GM19238 (cell line): ENCODE measurements around the gene KCTD1.

ENCODE experiments used
- DNase-seq: peaks from one replicate; pipeline ENCODE4 v3.0.0; 2011; ENCODE audit warnings: low spot score; ENCODE audit not compliant: insufficient read length

The KCTD1 gene

DNA sequence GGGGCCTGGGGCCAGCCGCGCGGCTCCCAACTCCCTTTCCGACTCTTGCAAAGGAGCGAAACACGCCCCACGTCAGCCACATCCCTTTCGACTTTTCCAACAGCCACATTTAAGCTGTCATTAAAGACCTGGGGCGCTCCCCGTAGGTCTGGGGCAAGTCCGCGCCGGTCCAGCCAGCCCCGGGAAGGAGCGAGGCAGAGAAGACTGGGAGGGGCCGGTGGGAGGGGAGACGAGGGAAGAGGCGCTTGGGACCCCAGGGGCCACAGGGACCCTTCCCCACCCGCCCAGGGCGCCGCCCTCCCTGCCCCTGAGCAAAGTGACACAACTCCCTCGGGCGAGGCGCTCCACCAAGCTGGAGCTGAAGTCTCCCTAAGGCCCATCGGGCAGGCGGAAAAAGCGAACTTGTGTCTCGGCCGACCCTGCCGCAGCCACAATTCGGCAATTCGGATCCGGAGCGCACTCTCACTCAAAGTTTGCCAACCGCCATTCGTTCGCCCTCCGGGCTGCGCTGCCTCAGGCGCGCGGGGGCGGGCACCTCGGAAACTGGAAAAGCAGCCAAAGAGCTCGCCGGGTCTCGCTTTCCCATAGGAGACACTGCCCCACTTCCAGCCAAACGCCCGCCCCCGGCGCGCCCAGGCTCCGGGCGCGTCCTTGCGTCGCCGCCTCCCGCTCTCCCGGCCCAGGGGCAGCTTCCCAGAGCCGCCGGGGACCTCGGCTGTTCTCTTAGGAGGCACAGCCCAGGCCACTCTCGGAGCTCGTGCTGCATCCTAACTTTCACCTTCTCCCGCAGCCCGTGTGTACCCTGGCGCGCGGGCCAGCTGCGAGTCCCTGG lies 1.1 kb upstream of the KCTD1 start:
- peak; percentile 21 for DNase-seq

DNA sequence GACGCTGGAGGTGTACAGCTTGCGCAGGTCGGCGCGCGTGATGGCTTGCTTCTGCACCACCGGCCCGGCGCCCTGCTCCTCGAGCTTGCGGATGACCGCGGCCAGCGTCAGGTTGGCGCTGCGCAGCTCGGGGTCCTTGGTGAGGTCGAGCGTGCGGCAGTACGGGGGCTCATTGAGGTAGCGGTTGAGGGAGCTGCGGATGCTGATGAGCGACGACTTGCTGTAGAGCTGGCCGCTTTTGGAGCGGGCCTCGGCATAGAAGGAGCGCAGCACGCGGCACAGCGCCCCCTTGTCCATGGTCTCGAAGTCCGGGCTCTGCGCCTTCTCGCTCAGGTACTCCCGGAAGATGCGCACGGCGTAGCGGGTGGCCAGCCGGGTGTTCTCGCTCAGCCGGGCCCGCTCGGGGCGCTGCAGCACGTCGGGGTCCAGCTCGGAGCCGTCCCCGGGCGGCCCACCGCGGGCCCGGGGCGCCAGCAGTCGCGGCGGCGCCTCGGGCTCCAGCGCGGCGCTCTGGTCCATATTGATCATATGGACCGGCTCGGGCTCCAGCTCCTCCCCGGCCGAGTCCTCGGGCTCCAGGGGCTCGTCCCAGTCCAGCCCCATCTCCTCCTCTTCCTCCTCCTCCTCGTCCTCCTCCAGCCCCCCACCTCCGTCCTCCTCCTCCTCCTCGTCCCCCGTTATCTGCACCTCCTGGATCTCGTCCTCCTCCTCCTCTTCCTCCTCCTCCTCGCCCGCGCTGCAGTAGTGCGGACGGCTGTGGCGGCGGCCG lies 523 bp downstream of the KCTD1 start:
- peak; percentile 84 for DNase-seq

- DNase-seq = no peak
These were observed 1.3 kb downstream of the KCTD1 start for GRCh38 chr18:26546875-26547645.

- no peak for DNase-seq
These were observed 2.0 kb downstream of the KCTD1 start for GRCh38 chr18:26546170-26546874.

DNA sequence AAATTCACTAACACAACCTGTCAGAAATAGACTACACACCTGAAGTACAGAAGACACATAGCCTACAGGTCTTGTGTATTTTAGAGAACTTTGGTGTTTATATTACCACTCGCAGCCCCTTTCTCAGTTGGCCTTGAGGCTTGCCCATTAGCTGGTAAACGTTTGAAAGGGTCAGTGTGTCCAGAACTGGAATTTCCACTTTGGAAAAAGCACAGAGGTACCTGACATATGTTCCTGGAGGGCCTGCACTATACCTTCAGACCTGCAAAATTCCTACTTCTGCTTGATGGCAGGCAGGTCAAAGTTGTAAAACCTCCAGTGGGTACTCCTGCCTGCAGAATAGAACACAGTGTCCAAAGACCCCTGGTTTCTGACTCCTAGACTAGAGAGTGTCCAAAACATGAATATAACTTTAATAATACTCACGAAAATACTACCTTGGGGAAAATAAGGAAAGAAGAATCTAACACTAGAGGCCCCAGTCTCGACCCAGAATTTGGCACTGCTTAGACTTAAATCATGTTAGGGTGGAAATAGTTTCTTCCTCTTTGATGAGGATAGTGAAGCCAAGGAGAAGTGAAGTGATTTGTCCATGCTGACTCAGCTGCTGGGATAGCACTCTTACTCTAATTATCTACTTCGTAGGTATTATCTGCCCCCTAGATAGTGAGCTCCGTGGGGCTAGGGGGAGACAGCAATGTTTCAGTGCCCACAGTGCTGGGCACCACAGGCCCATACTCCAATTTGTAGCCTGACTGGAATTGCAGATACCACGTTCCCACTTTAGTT lies 2.8 kb downstream of the KCTD1 start:
- no peak for DNase-seq

DNA sequence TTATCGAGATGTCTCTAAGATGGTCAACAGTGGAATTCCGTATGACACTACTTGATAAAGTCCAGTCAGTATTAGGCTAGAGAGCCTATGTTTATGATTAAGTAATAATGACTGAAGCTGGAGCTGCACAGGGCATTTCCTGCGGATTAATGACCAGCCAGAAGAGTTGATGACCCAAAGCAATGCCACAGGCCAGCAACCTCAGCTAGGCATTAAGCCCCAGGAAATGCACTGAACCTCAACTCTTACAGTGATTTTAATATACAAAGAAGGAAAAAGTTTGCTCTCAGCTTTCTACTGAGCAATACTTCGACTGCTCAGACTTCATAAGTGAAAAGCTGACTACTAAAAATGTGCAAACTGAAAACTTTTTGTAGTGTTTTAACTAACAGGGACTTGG lies 3.9 kb downstream of the KCTD1 start:
- no peak for DNase-seq

GRCh38 chr18:26543373-26543772 lies 5.0 kb downstream of the KCTD1 start:
- DNase-seq = no peak

DNA sequence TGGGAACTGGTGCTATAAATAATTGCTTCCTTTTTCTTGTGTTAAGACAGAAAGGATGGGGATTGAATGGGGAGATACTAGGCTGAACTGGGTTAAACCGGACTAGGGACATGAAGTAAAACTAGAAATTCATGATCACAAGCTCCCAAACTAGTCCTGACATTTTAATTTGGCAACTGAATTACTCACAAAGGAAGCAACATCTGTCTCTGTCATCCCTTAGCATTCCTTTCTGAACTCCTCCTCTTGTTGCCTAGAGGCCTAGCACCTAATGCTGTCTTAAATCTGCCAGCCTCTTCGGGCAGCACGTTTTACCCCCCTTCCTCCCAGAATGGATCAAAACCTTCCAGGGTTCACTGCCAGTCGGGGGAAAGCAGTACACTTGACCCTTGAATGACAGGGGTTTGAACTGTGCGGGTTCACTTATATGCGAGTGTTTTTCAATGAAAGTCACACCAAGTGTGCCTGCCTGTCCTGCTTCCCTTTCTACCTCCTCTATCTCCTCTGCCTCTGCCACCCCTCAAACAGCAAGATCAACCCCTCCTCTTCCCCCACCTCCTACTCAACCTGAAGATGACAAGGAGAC lies 8.2 kb downstream of the KCTD1 start:
- DNase-seq = no peak

DNA sequence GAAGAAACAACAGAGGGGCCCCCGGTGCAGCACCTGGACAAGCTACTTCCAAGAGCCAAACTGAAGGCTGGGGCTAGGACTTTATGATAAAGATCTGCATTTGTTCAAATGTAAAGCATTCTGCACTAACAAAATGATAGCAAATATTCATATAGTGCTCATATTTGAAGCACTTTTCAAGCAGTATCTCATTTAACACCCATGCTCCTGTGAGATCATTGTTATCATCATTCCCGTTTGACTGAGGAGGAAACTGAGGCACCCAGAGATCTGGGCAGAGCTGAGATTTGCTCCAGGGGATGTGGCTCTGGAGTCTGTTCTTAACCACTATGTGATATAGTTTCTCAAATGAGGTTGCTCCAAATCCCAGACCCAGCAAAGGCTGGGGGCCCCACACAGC lies 9.8 kb downstream of the KCTD1 start:
- no peak for DNase-seq

GRCh38 chr18:26536664-26537063 lies 11.7 kb downstream of the KCTD1 start:
- no peak for DNase-seq

DNA sequence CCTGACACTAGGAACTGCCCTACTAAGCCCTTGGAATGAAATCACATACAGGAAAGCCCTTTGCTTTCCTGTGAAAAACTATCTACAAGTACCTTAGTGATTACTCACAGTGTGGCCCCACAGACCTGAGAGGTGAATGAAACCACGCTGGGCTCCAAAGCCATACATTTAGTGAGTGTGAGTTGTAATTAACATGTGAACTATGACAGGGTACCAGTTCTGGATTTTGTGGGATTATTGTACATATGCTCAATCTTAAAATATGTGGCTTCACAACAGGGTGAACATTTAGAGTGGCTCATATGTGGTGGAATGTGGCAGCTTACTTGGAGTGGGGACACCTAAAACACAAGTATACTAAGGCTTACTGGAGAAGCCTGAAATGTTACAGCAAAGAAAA lies 12.3 kb downstream of the KCTD1 start:
- no peak for DNase-seq

DNA sequence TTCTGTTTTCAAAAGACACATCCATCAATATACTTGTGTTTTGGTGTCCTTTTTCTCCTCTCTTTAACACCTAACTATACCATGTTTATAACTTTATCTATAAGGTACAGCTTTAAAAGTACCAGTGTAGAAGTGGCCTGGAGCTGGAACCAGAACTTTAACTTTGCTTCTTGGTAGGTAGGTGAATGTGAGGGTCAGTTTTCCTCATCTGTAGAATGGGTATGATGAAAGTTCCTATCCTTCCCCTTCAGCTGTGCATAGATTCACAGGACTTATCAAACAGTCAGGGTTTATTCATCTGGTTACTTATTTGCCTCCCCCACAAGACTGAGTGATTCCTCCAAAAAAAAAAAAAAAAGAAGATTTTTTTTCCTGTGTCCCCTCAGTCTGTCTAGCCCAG lies 12.7 kb downstream of the KCTD1 start:
- no peak for DNase-seq

DNA sequence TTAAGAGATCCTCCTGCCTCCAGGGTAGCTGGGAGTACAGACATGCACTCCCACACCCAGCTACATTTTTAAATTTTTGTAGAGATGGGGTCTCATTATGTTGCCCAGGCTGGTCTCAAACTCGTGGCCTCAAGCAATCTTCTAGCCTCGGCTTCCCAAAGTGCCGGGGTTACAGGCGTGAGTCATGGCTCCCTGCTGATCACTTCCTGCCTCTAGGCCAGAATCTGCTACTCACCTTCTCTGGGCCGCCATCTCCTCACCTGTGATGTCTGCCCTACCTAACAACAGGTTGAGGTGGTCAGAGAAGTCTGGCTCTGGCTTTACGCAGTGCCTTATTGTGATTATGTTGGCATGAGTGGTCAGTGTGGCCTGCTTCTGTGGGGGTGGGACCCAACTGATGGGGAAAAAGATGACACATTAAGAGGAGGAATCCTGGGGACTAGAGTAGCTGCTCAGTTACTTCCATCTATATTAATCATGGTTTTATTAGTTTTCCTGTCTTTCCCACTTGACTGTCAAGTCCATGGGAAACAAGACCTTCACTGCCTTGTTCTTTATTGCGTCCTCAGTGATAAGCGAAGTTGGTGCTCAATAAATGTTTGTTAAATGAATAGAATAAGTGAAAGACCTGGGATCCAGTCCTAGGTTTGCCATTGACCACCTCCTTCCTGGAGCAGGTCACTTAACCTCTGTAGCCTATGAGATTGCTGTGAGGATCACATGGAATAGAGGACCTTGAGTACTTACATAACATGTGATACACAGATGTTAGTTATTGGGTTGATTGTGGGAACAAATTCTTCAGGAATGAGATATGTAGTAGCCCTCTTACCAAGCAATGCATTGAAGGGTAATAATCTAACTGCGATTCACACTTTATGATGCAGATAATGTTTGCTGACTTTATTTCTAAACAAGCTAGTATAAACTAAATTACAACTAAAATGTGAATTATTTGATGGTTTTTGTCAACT lies 15.7 kb downstream of the KCTD1 start:
- no peak for DNase-seq

GRCh38 chr18:26531605-26532298 lies 16.6 kb downstream of the KCTD1 start:
- DNase-seq = no peak

GRCh38 chr18:26526966-26527234 lies 21.5 kb downstream of the KCTD1 start:
- no peak for DNase-seq

DNA sequence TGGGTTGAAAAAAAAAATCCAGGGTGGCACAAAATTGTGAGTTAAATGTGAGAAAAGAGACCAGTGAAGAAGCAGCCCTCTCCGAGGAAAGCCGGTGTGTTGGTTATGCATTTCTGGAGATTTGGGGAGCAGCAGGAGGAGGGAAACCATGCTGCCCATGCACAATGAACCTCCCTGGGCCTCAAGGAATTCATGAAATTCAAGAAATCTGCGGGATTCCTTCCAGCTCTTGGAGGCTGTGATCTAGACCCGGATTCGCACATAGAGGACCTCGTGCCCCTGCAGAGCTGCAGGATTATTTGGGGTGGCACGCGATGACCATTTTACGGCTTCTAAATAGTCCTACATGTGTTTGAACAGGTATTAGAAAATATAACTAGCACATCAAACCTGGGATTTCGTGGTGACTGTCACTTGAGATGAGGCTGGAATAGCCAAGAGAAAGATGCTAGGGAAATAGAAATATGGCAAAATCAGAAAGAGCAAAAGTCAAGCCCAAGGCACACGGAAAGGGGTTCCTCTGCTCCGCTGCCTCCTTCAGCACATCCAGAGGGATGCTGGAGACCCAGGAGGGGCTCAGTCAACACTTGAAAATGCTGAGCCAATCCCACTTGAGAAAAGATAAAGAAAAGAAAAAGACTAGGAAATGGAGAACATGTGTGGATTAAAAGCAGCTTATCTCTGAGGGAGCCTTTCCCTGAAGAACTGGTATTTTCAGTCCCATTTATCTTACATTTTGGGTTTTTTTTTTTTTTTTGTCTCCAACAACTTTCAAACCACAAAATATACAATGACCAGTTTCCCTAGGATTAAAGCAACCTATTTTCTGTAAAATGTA lies 22.0 kb downstream of the KCTD1 start:
- DNase-seq = no peak

GRCh38 chr18:26524504-26525351 lies 23.6 kb downstream of the KCTD1 start:
- DNase-seq = no peak
